GM19324 (cell line): ENCODE data around the gene COX5B.
"Not testable (repeated sequence)": the region's sequence is repeated elsewhere in the genome, so short reads cannot be mapped to it uniquely, and the experiment has no call there.

ENCODE experiments used
- ATAC-seq: cut with Tn5 transposase; IDR thresholded peaks from one replicate; pipeline ENCODE4 v1.9.1; 2021; ENCODE audit warnings: mild to moderate bottlenecking, moderate library complexity; ENCODE audit not compliant: unreplicated experiment, low FRiP score

COX5B gene

DNA sequence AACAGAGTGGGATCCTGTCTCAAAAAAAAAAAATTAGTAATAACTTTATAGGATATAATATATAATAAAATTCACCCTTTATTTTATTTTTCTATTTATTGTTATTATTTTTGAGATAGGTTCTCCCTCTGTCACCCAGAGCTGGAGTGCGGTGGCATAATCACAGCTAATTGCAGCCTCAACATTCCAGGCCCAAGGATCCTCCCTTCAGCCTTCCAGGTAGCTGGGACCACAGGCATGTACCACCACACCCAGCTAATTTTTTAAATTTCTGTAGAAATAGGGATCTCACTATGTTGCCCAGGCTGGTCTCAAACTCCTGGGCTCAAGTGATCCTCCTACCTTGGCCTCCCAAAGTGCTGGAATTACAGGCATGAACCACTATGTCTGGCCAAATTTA, 24.6 kb downstream of the COX5B start:
- ATAC-seq: no peak

DNA sequence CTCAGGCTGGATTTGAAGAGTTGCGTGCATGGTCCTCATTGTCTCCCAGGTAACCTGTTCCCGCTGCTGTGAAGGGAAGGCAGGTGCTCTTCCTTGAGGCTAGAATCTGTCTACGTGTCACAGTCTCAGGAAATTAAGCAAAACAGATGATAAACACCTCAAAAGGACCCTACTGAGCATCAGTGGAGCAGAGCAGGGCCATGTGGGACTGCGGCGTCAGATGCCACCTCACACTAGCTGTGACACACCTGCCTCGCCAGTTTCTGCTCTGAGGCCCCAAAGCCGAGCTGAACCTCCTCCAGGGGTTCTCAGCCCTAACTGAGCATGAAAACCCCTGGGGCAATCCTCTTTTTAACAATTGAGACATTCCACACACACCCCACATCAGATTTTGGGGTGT, 25.7 kb downstream of the COX5B start:
- ATAC-seq: no peak

DNA sequence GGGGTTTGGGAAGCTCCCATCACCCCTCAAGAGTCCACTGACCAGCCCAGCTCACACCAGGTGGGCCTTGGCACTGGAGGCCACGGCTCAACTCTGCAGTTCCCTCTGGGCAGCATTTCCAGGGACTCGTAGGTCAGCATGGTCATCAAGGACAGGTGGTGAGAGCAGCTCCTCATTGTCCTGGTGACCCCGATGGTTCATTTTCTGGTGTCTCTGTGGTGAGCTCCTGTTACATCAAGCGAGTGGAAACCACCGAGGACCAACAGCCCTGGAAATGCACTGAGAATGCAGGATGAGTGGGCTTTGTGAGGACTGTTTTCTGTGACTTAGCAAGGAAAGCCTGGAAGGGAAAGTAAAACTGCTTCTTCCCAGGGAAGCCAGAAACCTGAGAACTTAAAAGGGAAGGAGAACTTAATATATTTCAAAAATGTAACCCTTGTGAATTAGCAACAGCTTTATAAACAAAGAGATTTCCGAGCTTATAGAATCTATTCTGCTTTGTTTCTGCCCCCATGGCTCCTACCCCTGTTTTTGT, 26.8 kb downstream of the COX5B start:
- ATAC-seq: not testable (repeated sequence)

DNA sequence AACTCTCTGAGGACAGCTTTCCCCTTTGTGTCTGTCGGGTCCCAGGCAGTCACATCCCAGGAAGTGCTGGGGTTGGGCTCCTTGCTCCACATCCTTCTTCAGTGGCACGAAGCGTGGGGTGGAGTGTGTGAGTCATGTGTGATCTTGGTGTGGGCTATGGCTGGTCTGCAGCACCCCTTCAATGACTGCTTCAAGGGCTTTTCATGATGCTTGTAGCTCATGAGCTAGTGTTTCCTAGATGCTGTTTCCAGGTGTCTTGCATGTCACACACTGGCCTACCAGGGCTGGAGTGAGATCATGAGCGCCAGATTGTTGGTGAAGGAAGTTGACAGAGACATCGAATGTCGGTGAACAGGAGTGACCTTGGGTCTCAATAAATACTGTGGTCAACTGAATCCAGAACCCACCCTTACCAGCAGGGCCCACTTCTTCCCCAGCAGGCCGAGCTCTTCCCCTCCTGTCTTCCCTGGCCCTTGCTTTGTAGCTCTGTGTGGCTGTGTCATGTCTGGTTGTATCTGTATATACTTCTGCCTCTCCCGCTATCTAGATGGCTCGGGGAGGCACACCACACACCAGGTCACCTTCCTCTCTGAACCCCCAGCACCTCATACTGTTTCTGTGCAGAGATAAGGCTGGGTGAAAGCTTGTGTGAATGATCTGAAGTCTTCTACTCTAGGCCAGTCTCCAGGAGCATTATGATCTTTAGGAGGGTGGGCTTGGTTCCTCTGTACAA, 27.5 kb downstream of the COX5B start:
- no peak for ATAC-seq

DNA sequence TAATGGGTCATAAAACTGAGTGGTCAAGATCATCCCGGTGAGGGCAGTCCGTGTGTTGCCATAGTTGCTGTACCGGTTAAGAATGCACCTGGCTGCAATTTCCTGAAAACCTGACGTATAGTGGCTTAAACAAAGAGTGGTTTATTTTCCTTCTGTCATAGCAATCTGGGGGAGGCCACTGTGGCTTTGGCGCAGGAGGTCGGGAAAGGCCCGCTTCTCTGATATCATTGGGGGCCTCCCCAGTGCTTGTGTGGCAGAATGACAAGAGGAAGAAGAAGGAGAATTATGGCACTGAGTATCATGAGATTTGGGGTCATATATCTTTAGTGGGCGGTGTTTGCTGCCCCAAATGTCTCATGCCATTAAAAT, 28.0 kb downstream of the COX5B start:
- no peak for ATAC-seq

DNA sequence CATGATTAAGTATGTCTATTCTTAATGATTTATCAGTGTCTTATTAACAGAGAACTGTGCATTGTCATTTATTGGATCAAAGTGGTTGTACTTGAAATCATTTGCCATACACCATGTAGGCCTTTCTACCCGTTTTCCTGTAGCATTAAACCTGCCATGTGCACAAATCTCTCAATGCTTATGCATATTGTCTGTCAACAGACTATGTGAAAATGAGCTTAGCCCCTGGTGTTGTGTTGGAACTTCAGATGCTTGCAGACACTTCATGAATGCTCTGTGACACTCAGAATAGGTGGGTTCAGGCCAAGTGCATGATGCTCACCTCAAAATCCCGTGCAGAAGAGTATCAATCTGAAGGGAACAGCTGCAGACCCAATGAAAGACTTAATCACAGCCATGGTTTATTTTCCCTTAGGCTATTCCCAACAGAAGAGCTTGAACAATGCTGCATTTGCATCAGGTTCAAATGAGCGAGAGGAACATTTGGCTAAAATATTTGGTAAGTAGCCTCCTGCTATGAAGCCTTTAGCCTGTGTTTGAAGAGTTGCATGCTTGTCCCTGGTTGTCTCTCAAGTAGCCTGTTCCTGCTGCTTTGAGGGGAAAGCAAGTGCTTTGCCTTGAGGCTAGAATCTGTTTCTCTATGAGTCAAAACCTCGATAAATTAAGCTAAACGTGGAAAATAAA, 29.7 kb downstream of the COX5B start:
- no peak for ATAC-seq

DNA sequence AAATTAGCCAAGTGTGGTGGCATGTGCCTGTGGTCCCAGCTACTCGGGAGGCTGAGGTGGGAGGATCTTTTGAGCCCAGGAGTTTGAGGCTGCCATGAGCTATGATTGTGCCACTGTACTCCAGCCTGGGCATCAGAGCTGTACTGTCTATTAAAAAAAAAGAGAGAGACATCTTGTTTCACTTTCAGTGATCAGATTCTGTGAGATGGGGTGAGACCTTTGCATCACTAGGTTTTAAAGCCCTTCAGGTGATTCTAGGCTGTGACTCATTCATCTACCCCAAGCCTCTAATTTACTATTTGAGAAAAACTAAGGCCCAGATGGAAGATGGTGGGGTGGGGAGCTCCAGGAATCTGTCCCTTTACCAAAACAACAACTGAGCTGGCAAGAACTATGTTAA, 30.8 kb downstream of the COX5B start:
- no peak for ATAC-seq

DNA sequence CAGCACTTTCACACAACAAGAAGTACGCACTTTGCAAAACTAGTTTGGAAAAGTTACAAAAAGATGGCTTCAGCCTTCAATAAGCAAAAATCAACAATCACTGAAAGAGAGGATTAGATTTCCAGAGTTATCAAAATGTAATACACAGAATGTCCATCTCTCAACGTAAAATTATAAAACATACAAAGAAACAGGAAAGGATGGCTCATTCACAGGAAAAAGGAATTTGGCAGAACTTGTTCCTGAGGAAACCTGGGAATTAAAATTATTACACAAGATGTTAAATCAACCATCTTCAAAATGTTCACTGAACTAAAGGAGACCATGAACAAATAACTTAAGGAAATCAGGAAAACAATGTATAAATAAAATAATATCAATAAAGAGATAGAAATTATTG, 31.6 kb downstream of the COX5B start:
- no peak for ATAC-seq

DNA sequence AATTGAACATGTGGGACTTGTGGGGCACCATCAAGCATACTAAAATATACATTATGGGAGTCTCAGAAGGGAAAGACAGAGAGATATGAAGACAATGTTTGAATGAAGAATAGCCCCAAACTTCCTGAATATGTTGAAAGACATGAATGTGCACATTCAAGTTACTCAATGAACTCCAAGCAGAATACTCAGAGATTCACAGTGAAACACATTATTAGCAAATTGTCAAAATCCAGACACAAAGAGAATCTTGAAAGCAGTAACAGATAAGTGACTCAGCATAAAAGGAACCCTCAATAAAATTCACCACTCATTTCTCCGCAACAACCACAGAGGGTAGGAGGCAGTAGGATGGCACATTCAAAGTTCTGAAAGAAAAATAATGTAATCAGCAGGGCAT, 32.4 kb downstream of the COX5B start:
- ATAC-seq: no peak

DNA sequence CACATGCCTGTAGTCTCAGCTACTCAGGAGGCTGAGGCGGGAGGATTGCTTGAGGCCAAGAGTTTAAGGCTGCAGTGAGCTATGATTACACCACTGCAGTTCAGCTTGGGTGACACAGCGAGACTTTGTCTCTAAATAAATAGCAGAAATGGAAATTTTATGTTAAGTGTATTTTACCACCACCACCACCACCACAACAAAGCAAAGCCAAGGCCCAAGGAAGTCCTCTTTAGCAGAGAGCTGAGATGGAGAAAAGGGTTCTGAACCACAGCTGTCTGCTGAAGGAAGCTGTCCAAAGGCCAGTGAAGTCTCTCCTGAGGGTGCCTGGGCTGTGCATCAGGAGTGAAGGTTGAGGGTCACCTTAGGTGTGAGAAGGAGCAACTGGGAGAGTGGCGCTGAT, 41.4 kb downstream of the COX5B start:
- not testable (repeated sequence) for ATAC-seq

DNA sequence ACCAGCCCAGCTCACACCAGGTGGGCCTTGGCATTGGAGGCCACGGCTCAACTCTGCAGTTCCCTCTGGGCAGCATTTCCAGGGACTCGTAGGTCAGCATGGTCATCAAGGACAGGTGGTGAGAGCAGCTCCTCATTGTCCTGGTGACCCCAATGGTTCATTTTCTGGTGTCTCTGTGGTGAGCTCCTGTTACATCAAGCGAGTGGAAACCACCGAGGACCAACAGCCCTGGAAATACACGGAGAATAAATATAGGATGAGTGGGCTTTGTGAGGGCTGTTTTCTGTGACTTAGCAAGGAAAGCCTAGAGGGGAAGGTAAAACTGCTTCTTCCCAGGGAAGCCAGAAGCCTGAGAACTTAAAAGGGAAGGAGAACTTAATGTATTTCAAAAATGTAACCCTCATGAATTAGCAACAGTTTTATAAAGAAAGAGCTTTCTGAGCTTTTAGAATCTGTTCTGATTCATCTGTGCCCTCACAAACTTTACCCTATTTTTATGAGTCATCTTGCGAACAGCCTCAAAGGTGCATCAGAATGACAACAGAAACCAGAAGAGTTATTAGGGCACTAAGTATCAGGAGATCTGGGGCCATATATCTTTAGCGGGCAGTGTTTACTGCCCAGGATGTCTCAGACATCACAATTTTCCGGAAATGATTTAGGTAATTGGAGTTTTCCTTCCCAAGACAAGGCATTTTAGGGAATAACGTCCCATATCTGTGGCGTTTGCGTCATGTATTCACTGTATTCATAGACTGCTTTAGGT, 42.4 kb downstream of the COX5B start:
- no peak for ATAC-seq

DNA sequence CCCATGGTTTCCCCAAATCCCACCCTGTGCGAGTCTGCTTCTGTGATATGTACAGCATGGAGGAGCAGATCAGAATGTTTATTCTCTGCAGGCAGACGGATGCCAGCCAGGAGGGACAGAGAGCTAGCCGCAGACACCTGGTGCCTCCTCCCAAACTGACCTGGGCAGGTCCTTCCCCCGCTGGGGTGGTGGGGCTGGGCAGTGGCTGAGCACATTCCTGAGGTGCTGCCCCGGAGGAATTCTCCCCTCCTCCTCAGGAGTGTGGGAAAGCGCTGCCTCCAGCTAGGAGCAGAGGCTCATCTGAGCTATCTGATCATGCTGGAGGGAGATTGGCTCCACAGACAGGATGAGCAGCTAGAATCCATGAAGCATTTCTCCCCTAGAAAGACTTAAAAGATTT, 45.3 kb downstream of the COX5B start:
- ATAC-seq: no peak

DNA sequence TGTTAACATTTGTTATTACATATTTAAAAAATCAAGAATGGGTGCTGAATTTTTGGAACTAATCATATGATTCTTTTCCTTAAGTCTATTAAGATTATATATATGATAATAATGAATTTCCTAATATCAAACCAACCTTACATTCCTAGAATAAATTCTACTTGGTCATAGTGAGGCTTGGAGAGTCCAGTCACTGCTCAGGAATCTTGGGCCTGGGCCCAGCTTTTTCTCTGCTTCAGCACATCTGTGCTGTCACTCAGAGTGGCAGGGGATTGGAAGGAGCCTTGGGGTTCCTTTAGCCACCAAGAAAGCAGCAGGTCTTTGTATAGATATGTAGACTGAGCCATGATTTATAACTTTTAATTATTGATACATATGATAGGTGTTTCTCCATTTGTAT, 47.6 kb downstream of the COX5B start:
- no peak for ATAC-seq

DNA sequence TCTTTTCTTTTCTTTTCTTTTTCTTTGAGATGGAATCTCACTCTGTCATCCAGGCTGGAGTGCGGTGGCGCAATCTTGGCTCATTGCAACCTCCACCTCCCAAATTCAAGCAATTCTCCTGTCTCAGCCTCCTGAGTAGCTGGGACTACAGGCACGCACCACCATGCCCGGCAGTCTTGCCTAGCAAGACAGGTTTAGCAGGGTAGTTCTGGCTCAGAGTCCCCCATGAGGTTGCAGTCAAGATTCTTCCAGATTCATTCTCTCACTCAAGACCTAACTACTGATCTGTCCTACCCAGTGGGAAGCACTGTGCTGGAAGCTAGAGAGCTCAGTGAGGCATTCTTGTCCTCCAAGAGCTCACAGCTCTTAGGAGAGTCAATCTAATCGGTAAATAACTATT, 49.9 kb downstream of the COX5B start:
- no peak for ATAC-seq

DNA sequence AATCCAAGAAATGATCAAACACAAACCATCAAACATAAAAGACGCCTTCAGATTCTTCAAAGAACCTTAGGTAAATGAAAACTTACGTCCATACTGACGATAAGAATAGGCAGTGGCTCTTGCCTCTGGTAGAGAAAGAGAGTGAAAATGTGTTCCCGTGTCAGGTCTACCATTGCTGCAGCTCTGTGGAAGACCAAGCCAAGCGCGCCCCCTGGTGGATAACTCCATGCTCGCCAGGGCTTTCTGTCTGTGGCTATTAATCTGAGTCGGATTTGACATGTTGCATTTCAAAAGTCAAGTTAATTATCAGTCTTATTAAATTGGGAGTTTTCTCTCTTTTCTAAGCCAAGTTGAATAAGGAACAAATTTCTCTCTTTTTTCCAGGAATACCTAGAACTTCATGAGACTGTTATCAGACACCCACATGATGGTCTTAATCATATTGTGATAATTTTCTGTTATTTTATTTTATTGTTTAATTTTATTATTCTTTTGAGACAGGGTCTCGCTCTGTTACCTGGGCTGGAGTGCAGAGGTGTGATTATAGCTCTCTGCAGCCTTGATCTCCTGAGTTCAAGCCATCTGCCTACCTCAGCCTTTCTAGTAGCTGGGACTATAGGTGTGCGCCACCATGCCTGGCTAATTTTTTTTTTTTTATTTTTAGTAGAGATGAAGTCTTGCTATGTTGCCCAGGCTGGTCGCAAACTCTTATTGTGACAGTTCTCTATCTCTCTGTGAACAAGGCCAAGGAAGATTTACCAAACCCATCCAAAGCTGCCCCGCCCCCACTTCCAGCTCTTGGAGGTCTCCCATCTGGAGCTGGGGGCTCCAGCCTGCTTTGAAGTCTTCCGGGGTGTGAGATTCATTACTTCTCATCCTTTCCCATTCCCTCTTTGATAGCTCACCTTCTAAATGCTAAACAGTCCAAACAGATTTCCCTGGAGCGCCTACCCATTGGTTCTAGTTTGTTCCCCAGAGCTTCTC, 51.7 kb downstream of the COX5B start:
- ATAC-seq: no peak
